Muscle layer of colon (tissue), 2 donors: ENCODE data around the gene DCAF17.

Experiments used
- H3K27ac ChIP-seq: one replicate; pipeline ENCODE4 v1.7.0; 2013; ENCODE audit warnings: low read depth, mild to moderate bottlenecking, low read length, moderate library complexity
- H3K27me3 ChIP-seq, 2 donors: one replicate each; pipeline ENCODE4 v1.7.0; 2013; ENCODE audit warnings: low read length in 2 of 2, mild to moderate bottlenecking in 2 of 2; ENCODE audit not compliant: insufficient read depth in 2 of 2, control insufficient read depth in 1 of 2
- H3K36me3 ChIP-seq: one replicate; pipeline ENCODE4 v1.7.0; 2013; ENCODE audit warnings: mild to moderate bottlenecking, low read length; ENCODE audit not compliant: insufficient read depth
- H3K4me1 ChIP-seq: one replicate; pipeline ENCODE4 v1.7.0; 2013; ENCODE audit warnings: mild to moderate bottlenecking, low read length; ENCODE audit not compliant: insufficient read depth
- H3K4me3 ChIP-seq, 2 donors: one replicate each; pipeline ENCODE4 v1.7.0; 2013; ENCODE audit warnings: low read length in 2 of 2, low read depth in 1 of 2, mild to moderate bottlenecking in 1 of 2, moderate library complexity in 1 of 2
- H3K9ac ChIP-seq: one replicate; pipeline ENCODE4 v1.7.0; 2013; ENCODE audit warnings: low read length
- H3K9me3 ChIP-seq: one replicate; pipeline ENCODE4 v1.7.0; 2013; ENCODE audit warnings: mild to moderate bottlenecking, low read length
- donor health status: abdominal sarcoma.
- donor health status: Adenocarcinoma of cecum.

The DCAF17 gene

GRCh38 chr2:171401947-171402346 lies 32.1 kb upstream of the DCAF17 start:
- no peak overlapping the region for H3K4me3 ChIP-seq
- no peaks in the 10 kb centered on the region for H3K4me1 ChIP-seq
- no peaks in the 10 kb centered on the region for H3K9me3 ChIP-seq
- no peak overlapping the region for H3K9ac ChIP-seq
- no peaks in the 10 kb centered on the region for H3K27me3 ChIP-seq
- no peaks in the 10 kb centered on the region for H3K36me3 ChIP-seq
- H3K27ac ChIP-seq: no peak overlapping the region

DNA sequence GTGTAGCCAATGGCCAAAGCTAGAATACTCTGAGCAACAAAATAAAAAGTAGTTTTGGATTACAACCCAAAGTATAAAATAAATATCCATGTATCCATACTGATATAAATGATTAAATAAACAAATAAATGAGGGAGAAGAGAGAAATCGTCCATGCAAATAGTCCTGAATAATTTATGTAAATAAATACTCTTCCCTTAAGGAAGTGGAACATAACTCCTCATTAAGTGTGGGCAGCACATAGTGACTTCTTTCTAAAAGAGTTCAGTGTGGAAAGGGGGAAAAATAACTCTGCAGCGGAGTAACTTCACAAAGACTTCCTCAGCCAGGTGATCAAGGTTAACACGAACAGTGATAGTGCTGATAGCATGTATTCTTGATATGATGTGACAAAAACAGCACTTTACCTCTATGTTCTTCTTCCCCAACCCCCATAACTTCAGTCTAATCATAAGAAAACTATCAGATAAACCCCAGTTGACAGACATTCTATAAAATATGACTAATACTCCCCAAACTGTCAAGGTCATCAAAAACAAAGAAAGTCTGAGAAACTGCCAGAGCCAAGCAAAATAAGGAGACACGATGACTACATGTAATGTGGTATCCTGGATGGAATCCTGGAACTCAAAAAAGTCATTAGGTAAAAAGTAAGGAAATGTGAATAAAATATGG lies 31.0 kb upstream of the DCAF17 start:
- H3K27ac ChIP-seq: no peak overlapping the region

GRCh38 chr2:171404261-171404660 lies 29.8 kb upstream of the DCAF17 start:
- Histone ChIP-seq H3K27me3 (no peaks in the 10 kb centered on the region), H3K9me3 (no peaks in the 10 kb centered on the region), H3K27ac (no peak overlapping the region), H3K9ac (no peak overlapping the region), H3K4me3 (no peak overlapping the region), H3K4me1 (no peaks in the 10 kb centered on the region), H3K36me3 (no peaks in the 10 kb centered on the region)

More for the DNA sequence above, 31.0 kb upstream of the DCAF17 start:
- H3K27me3 ChIP-seq: no peaks in the 10 kb centered on the region
- H3K36me3 ChIP-seq: no peaks in the 10 kb centered on the region
- no peak overlapping the region for H3K9ac ChIP-seq
- H3K4me1 ChIP-seq: no peaks in the 10 kb centered on the region
- no peaks in the 10 kb centered on the region for H3K9me3 ChIP-seq
- no peak overlapping the region for H3K4me3 ChIP-seq

- peaks cover 4% of the 10 kb centered on the region for H3K4me1 ChIP-seq
- H3K27ac ChIP-seq: no peak overlapping the region
- H3K9ac ChIP-seq: no peak overlapping the region
- H3K27me3 ChIP-seq: no peaks in the 10 kb centered on the region
- no peak overlapping the region for H3K4me3 ChIP-seq
- no peaks in the 10 kb centered on the region for H3K36me3 ChIP-seq
- H3K9me3 ChIP-seq: no peaks in the 10 kb centered on the region
Observed at GRCh38 chr2:171404719-171405118, 29.3 kb upstream of the DCAF17 start.

DNA sequence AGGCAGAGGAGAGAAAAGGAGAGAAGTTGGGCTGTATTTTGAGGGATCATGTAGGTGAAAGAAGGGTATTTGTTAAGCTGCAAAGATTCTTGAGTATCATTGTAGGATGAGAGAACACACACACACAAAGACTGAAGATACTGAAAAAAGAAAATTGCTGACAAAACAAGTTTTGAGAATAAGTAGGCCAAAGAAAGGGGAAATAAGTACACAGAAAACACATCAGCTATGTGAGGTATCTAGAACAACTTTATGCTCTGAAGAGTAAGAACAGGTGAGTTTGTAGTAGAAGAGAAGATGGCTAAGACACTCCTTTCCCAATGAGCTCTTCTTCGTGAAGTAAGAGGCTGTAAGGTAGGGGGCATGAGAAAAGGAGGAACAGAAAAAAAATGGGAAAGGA lies 28.5 kb upstream of the DCAF17 start:
- Histone ChIP-seq H3K9ac (no peak overlapping the region), H3K9me3 (no peaks in the 10 kb centered on the region), H3K36me3 (no peaks in the 10 kb centered on the region), H3K27ac (no peak overlapping the region), H3K27me3 (no peaks in the 10 kb centered on the region), H3K4me1 (peaks cover 9% of the 10 kb centered on the region), H3K4me3 (no peak overlapping the region)

DNA sequence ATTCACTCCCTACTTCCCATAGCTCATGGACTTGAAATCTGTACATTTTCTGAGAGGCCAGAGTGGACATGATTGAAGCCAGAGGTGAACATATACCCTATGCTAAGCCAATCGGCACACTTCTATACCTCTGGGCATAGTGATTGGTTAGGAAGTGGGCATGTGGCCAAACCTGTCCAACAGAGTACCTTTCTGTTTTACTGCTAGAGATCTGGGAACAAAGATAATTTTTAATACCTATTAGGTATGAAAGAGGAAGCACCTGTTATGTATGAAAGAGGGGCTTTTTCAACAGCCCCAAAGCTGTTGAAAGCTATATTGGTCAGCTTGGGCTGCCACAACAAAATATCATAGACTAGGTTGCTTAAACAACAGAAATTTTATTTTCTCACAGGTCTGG lies 28.0 kb upstream of the DCAF17 start:
- H3K4me3 ChIP-seq: no peak overlapping the region
- no peaks in the 10 kb centered on the region for H3K27me3 ChIP-seq
- H3K9ac ChIP-seq: no peak overlapping the region
- peaks cover 12% of the 10 kb centered on the region for H3K4me1 ChIP-seq
- no peaks in the 10 kb centered on the region for H3K36me3 ChIP-seq
- H3K9me3 ChIP-seq: no peaks in the 10 kb centered on the region
- H3K27ac ChIP-seq: no peak overlapping the region

- Histone ChIP-seq H3K36me3 (no peaks in the 10 kb centered on the region), H3K27me3 (no peaks in the 10 kb centered on the region), H3K4me3 (no peak overlapping the region), H3K9ac (no peak overlapping the region), H3K4me1 (peaks cover 23% of the 10 kb centered on the region), H3K9me3 (no peaks in the 10 kb centered on the region), H3K27ac (no peak overlapping the region)
Observed at GRCh38 chr2:171407030-171407675, 26.9 kb upstream of the DCAF17 start.

DNA sequence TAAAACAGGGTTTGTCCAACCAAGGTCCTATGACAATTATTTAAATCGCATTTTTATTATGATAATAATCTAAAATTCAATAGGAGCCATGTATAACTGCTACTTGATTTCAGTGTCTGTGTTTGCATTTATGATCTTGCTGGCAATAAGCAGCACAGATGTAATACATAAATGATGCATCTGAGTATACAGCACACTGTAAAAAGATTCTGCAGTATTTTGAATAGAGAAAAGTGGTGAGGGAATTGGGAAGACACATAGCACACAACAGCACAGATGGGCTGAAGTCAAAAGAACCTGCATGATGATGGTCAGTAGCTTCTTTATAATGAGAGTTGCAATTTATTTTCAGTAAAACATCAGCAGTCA lies 26.4 kb upstream of the DCAF17 start:
- Histone ChIP-seq H3K4me1 (peaks cover 28% of the 10 kb centered on the region), H3K4me3 (no peak overlapping the region), H3K27me3 (no peaks in the 10 kb centered on the region), H3K36me3 (no peaks in the 10 kb centered on the region), H3K27ac (no peak overlapping the region), H3K9me3 (no peaks in the 10 kb centered on the region), H3K9ac (no peak overlapping the region)

GRCh38 chr2:171409436-171409971 lies 24.5 kb upstream of the DCAF17 start:
- no peaks in the 10 kb centered on the region for H3K36me3 ChIP-seq
- H3K4me3 ChIP-seq: peak overlapping the region in 1 of 2 donors; percentile 46
- no peaks in the 10 kb centered on the region for H3K9me3 ChIP-seq
- H3K27me3 ChIP-seq: no peaks in the 10 kb centered on the region
- peak overlapping the region; percentile 50 for H3K27ac ChIP-seq
- H3K9ac ChIP-seq: peak overlapping the region; percentile 5
- peaks cover 33% of the 10 kb centered on the region for H3K4me1 ChIP-seq

DNA sequence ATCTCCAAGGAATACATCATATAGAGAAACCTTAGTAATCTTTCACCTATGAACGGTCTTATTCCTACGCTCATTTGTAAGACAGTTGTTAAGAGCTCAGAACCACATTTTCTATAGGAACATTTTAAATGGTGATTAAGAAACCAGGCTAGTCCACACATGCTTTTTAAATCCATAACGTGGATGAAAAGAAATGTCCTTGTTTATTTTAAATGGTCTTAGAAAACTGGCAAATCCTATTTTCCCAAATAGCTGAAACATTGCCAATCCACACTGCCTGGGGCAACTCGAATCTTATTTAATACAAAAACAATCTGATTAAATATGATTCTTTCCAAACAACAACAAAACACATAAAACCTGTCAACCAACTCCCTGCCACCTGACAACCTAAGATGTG lies 23.9 kb upstream of the DCAF17 start:
- Histone ChIP-seq H3K27me3 (no peaks in the 10 kb centered on the region), H3K36me3 (no peaks in the 10 kb centered on the region), H3K9ac (no peak overlapping the region), H3K9me3 (no peaks in the 10 kb centered on the region), H3K27ac (peak overlapping the region; percentile 50), H3K4me1 (peaks cover 33% of the 10 kb centered on the region), H3K4me3 (no peak overlapping the region)

DNA sequence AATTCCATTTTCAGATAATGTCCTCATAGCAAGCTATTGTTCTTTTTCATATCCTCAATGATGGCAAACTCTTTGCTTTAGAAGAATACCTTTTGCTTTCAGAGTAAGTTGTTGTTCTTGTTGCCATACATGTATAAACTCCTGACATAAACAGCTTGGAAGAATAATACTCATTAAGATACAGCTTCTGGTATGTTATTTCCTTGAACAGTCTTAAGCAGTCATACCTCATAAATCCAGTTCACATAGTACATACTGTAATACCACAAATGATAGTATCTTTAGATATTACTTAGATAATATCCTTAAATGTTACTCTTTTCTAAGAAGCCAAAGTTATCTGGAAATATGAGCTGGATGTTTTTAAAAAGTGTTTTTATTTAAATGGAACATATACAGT lies 23.4 kb upstream of the DCAF17 start:
- Histone ChIP-seq H3K9ac (no peak overlapping the region), H3K27me3 (no peaks in the 10 kb centered on the region), H3K27ac (no peak overlapping the region), H3K4me1 (peaks cover 33% of the 10 kb centered on the region), H3K4me3 (no peak overlapping the region), H3K9me3 (no peaks in the 10 kb centered on the region), H3K36me3 (no peaks in the 10 kb centered on the region)

DNA sequence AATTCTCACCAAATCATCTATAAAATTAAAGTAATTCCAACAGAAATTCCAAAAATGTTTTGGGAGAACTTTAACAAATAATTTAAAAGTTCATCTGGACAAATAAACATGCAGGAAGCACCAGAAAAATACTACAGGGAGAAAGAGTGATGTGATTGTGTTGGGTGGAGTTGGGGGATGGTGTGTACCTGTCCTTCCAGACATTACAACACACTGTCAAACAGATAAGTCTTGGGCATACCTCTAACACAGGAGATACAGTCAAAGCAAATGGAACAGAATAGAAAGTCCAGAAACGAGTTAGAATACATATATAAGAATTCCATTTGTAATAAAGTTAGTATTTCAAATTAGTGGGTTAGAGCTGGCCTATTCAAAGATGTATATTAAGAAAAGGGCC lies 22.8 kb upstream of the DCAF17 start:
- no peaks in the 10 kb centered on the region for H3K9me3 ChIP-seq
- no peak overlapping the region for H3K27ac ChIP-seq
- no peak overlapping the region for H3K9ac ChIP-seq
- H3K4me1 ChIP-seq: peaks cover 33% of the 10 kb centered on the region
- H3K27me3 ChIP-seq: no peaks in the 10 kb centered on the region
- no peaks in the 10 kb centered on the region for H3K36me3 ChIP-seq
- H3K4me3 ChIP-seq: no peak overlapping the region
